Activated CD8-positive, alpha-beta T cell treated with anti-CD3 and anti-CD28 coated beads for 36 hours (primary cell): ENCODE data around the gene SYT6. TPM values are rescaled to one million over a fixed set of nuclear protein-coding genes. Genes with fewer than 3 reads are reported as not detected.

Experiments used
- ATAC-seq: fragments of 200-7000 bp; cut with Tn5 transposase; one replicate; pipeline ENCODE4 v1.10.0; 2021; ENCODE audit warnings: mild to moderate bottlenecking, moderate library complexity
- CTCF ChIA-PET: fragments of 350-600 bp; sonication (Branson Sonifier 250); formaldehyde crosslinking; loops from one replicate; lab custom pipeline; 2021; ENCODE audit warnings: antibody characterized with exemption; lab: Charles Lee
- POLR2A ChIA-PET: fragments of 350-600 bp; sonication (Branson Sonifier 250); formaldehyde crosslinking; loops from one replicate; lab custom pipeline; 2021; ENCODE audit warnings: antibody characterized with exemption; lab: Charles Lee
- DNase-seq: peaks from one replicate; pipeline ENCODE4 v3.0.0-alpha.2; 2020
- H3K27ac Mint-ChIP-seq: one replicate; pipeline ENCODE4 v1.8.0; 2021; ENCODE audit warnings: mild to moderate bottlenecking, mixed read lengths
- H3K27me3 Mint-ChIP-seq: one replicate; pipeline ENCODE4 v1.8.0; 2021; ENCODE audit warnings: mixed read lengths
- H3K36me3 Mint-ChIP-seq: one replicate; pipeline ENCODE4 v1.8.0; 2021; ENCODE audit warnings: low read depth, mixed read lengths
- H3K4me1 Mint-ChIP-seq: one replicate; pipeline ENCODE4 v1.8.0; 2021; ENCODE audit warnings: low read depth, mixed read lengths
- H3K4me3 Mint-ChIP-seq: one replicate; pipeline ENCODE4 v1.8.0; 2021; ENCODE audit warnings: mild to moderate bottlenecking, moderate library complexity, mixed read lengths
- H3K9me3 Mint-ChIP-seq: one replicate; pipeline ENCODE4 v1.8.0; 2021; ENCODE audit warnings: mixed read lengths
- CTCF ChIP-seq: fragments of 200-600 bp; IDR thresholded peaks from one replicate; pipeline ENCODE4 v1.8.0; 2022; ENCODE audit warnings: antibody characterized with exemption, mild to moderate bottlenecking
- intact Hi-C: fragments of 100-400 bp; cut with micrococcal nuclease; formaldehyde crosslinking; loops from one replicate; pipeline ENCODE4 v1.10.0; 2022
- total RNA-seq, 2 experiments: library from RNA; stranded (reverse); gene quantifications; one replicate each; pipeline ENCODE4 v1.2.3, GENCODE V29; 2021

The SYT6 gene
- total RNA-seq, 2 experiments from 2014 or later, result not detected

GRCh38 chr1:114043054-114043453 lies 110.6 kb downstream of the SYT6 start:
- no peak overlapping the region for H3K27ac Mint-ChIP-seq
- ChIA-PET CTCF (no interaction called here), POLR2A (no interaction called here)
- H3K36me3 Mint-ChIP-seq, result no peaks in the 10 kb centered on the region
- no peak for TF ChIP-seq CTCF
- intact Hi-C loops, result no loop called here
- H3K4me1 Mint-ChIP-seq, result no peaks in the 10 kb centered on the region
- no peak for ATAC-seq
- no peak overlapping the region for H3K4me3 Mint-ChIP-seq
- no peaks in the 10 kb centered on the region for H3K9me3 Mint-ChIP-seq
- no peak for DNase-seq
- peaks cover under 1% of the 10 kb centered on the region for H3K27me3 Mint-ChIP-seq

- POLR2A ChIA-PET, result no interaction called here
- TF ChIP-seq CTCF, result no peak
Observed at GRCh38 chr1:114040273-114041015, 113.2 kb downstream of the SYT6 start.

More at GRCh38 chr1:114040273-114041015, 113.2 kb downstream of the SYT6 start:
- ATAC-seq, result no peak
- DNase-seq, result no peak
- H3K9me3 Mint-ChIP-seq, result no peaks in the 10 kb centered on the region
- H3K27ac Mint-ChIP-seq, result no peak overlapping the region
- no peak overlapping the region for H3K4me3 Mint-ChIP-seq
- H3K36me3 Mint-ChIP-seq, result no peaks in the 10 kb centered on the region
- intact Hi-C loops, result no loop called here
- CTCF ChIA-PET, result no interaction called here
- H3K4me1 Mint-ChIP-seq, result no peaks in the 10 kb centered on the region
- H3K27me3 Mint-ChIP-seq, result no peaks in the 10 kb centered on the region

Other genes starting within 250 kb of the SYT6 start
- 10 to 100 TPM; 38.2 to 38.5 TPM for gene AP4B1, start 249.1 kb downstream of the SYT6 start, total RNA-seq
- 10 to 100 TPM; 19.1 to 19.3 TPM for gene DCLRE1B, start 248.5 kb downstream of the SYT6 start, total RNA-seq
- 10 to 100 TPM; 42.8 to 45.1 TPM for gene HIPK1, start 224.5 kb downstream of the SYT6 start, total RNA-seq
- gene OLFML3, start 174.4 kb downstream of the SYT6 start, total RNA-seq, result under 1 TPM; 0.14 to 0.49 TPM